Common myeloid progenitor, CD34-positive (primary cell): ENCODE measurements around the gene SLC19A2.

Source experiments
- CTCF ChIA-PET: fragments of 350-600 bp; sonication (Branson Sonifier 250); formaldehyde crosslinking; loops from one replicate; lab custom pipeline; 2021; ENCODE audit warnings: antibody characterized with exemption; lab: Charles Lee
- POLR2A ChIA-PET: fragments of 350-600 bp; sonication (Branson Sonifier 250); formaldehyde crosslinking; loops from one replicate; lab custom pipeline; 2021; ENCODE audit warnings: antibody characterized with exemption; lab: Charles Lee
- DNase-seq, 3 donors: peaks; one replicate each; pipeline versions ENCODE4 v3.0.0 to v3.0.0-alpha.2; 2013
- H3K27ac ChIP-seq, 2 experiments: 1 replicate in 1 of 2; 2 replicates in 1 of 2; pipeline ENCODE4 v1.7.0; 2013; ENCODE audit warnings: inconsistent platforms in 2 of 2, low read length in 2 of 2, mild to moderate bottlenecking in 2 of 2, low read depth in 1 of 2, moderate library complexity in 1 of 2; ENCODE audit not compliant: severe bottlenecking in 2 of 2, insufficient read depth in 1 of 2, poor library complexity in 1 of 2
- H3K27me3 ChIP-seq, 5 experiments: replicated peaks in 2 of 5; 1 replicate in 3 of 5; 2 replicates in 2 of 5; pipeline versions ENCODE4 v1.6.1 to v1.7.0; 2013; ENCODE audit warnings: low read length in 4 of 5, mild to moderate bottlenecking in 2 of 5, moderate library complexity in 2 of 5, inconsistent platforms in 1 of 5; ENCODE audit not compliant: insufficient read depth in 5 of 5, control insufficient read depth in 4 of 5
- H3K36me3 ChIP-seq, 4 experiments: 1 replicate in 2 of 4; 2 replicates in 2 of 4; pipeline versions ENCODE4 v1.6.1 to v1.7.0; 2013; ENCODE audit warnings: low read length in 3 of 4, control low read depth in 1 of 4, mild to moderate bottlenecking in 1 of 4; ENCODE audit not compliant: control insufficient read depth in 4 of 4, insufficient read depth in 4 of 4
- H3K4me1 ChIP-seq, 4 experiments: 1 replicate in 3 of 4; 2 replicates in 1 of 4; pipeline versions ENCODE4 v1.6.1 to v1.7.1; 2013; ENCODE audit warnings: low read length in 3 of 4, mild to moderate bottlenecking in 3 of 4, control low read depth in 1 of 4, inconsistent platforms in 1 of 4, moderate library complexity in 1 of 4; ENCODE audit not compliant: control insufficient read depth in 4 of 4, insufficient read depth in 4 of 4; ENCODE audit errors: control extremely low read depth in 1 of 4
- H3K4me3 ChIP-seq, 7 experiments: 1 replicate in 4 of 7; 2 replicates in 3 of 7; pipeline versions ENCODE4 v1.5.1 to v1.7.0; 2013; ENCODE audit warnings: mild to moderate bottlenecking in 7 of 7, low read length in 6 of 7, moderate library complexity in 6 of 7, inconsistent platforms in 2 of 7, low read depth in 2 of 7, control low read depth in 1 of 7; ENCODE audit not compliant: insufficient read depth in 4 of 7, control insufficient read depth in 1 of 7; ENCODE audit errors: extremely low read depth in 1 of 7
- H3K9me3 ChIP-seq, 5 experiments: 1 replicate in 4 of 5; 2 replicates in 1 of 5; pipeline versions ENCODE4 v1.6.1 to v1.7.1; 2013; ENCODE audit warnings: low read length in 4 of 5, mild to moderate bottlenecking in 2 of 5, inconsistent platforms in 1 of 5, low read depth in 1 of 5, moderate library complexity in 1 of 5; ENCODE audit not compliant: control insufficient read depth in 4 of 5, insufficient read depth in 2 of 5; ENCODE audit errors: control extremely low read depth in 1 of 5
- WGBS: methylation state at CpG from one replicate; pipeline ENCODE4 v1.1.5; 2013; ENCODE audit not compliant: insufficient coverage; 5-methylcytosine and 5-hydroxymethylcytosine counted together

SLC19A2 gene

DNA sequence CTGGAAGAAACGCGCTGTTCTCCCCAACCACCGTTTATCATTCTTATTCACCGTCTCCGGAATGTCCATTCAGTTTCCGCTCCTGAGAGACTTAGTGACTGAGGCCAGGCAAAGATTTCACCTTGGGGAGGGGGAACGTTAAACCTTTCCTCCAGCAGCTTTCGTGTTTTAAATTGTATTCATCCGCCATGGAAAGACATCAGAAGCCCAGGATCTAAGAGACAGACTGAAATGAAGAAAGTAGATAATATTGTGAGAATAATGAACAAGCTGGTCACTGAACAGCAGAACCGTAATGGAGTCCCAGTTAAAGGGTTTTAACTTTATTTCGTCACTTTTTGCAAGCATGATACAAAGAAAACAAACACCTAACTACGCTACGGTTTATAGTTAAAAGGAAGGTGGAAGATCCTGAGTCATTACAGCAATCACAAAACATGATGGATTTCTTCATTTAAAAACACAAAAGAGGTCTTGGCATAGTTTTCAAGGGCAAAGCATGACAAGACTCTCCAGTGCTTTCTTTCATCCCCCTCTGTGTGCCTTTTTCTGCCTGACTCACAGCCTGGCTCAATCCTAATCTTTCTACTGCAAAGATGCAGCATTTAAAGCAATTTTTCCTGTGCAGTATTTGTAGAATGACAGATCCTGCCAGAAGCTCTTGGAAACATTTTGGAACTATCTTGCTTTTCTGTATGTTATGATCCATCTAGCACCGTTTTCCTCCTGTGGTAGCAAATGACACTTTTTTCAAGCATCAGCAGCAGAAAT lies 722 bp upstream of the SLC19A2 start:
- Histone ChIP-seq H3K4me3 (peak overlapping the region; percentile 47 to 87 (median 80)), H3K4me1 (peaks cover 23 to 38% (median 31%) of the 10 kb centered on the region in 4 experiments), H3K27me3 (no peaks in the 10 kb centered on the region), H3K36me3 (no peaks in the 10 kb centered on the region), H3K9me3 (no peaks in the 10 kb centered on the region), H3K27ac (peak overlapping the region in 1 of 2 experiments; percentile 85)
- whole genome bisulfite sequencing: 0% methylated on average over 4 of the region's 14 CpGs
- peak in 2 of 3 donors; percentile 47 to 58 for DNase-seq
- ChIA-PET POLR2A (interaction anchor here (0.7 kb wide), 1 partner anchor 22 kb away, joined by 4 read pairs; no protein-coding TSS in a partner anchor), CTCF (interaction anchor here (0.9 to 1.8 kb wide), 4 partner anchors 10 to 60 kb away, joined by 3 to 5 read pairs (median 4); no protein-coding TSS in a partner anchor)

DNA sequence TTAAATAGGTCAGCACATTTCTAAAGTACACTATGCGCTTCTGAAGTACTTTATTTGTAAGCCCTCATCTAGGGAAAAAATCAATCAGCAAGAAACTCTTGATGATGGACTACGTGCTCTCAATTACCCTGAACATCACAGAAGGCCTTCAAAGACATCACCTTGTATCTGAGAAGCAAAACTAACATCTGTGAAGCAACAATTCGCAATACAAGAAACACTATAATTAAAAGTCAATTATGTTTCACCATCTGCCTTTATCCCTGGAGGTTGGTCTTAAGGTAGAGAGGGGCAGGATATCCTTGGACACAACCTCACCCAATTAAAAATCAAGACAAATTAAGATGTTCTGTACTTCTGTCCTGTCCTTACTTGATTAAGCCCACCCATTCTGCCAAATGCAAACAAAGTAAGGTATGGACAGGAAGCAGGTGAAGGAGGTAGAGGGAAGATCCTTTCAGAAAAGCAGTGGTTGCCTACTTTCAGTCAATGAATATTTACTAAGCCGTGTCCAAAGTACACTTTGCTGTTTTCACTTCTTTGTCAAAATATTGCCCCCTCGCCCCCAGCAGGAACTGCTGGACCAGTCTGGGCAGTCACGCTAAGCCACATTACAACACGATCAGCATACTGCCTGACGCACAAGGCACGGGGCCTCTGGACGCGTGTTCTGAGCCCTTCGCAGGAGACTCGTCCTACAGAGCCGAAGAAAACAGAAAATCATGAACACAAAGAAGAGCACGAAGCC lies 887 bp downstream of the SLC19A2 start:
- POLR2A ChIA-PET: no interaction called here
- H3K4me1 ChIP-seq: peaks cover 23 to 38% (median 31%) of the 10 kb centered on the region in 4 experiments
- H3K9me3 ChIP-seq: no peaks in the 10 kb centered on the region
- H3K4me3 ChIP-seq: peak overlapping the region; percentile 72 to 87 (median 80)
- H3K27me3 ChIP-seq: no peaks in the 10 kb centered on the region
- peak overlapping the region in 1 of 2 experiments; percentile 85 for H3K27ac ChIP-seq
- peak in 2 of 3 donors; percentile 57 to 68 for DNase-seq
- H3K36me3 ChIP-seq: no peaks in the 10 kb centered on the region
- CTCF ChIA-PET: interaction anchor here (0.6 to 1.8 kb wide), 4 partner anchors 20 to 61 kb away, joined by 3 to 5 read pairs (median 4); no protein-coding TSS in a partner anchor
- WGBS: 18% methylated on average over 9 of the region's 15 CpGs

- ChIA-PET POLR2A (no interaction called here), CTCF (interaction anchor here (0.6 to 1.8 kb wide), 3 partner anchors 18 to 55 kb away, joined by 3 to 5 read pairs (median 3); no protein-coding TSS in a partner anchor)
- peak overlapping the region in 1 of 2 experiments; percentile 10 for H3K27ac ChIP-seq
- no peaks in the 10 kb centered on the region for H3K36me3 ChIP-seq
- no peaks in the 10 kb centered on the region for H3K27me3 ChIP-seq
- 100% methylated on average over 2 of the region's 4 CpGs for WGBS
- H3K4me1 ChIP-seq: peaks cover 23 to 41% (median 31%) of the 10 kb centered on the region in 4 experiments
- H3K9me3 ChIP-seq: no peaks in the 10 kb centered on the region
- DNase-seq: no peak
- peak overlapping the region in 4 of 7 experiments; percentile 62 to 87 (median 84) for H3K4me3 ChIP-seq
Measured at GRCh38 chr1:169484101-169484500, 1.6 kb downstream of the SLC19A2 start.

- no peaks in the 10 kb centered on the region for H3K36me3 ChIP-seq
- ChIA-PET POLR2A (no interaction called here), CTCF (interaction anchor here (0.9 to 1.8 kb wide), 6 partner anchors 11 to 65 kb away, joined by 3 to 5 read pairs (median 4); no protein-coding TSS in a partner anchor)
- H3K4me1 ChIP-seq: peaks cover 23 to 41% (median 31%) of the 10 kb centered on the region in 4 experiments
- peak overlapping the region in 2 of 7 experiments; percentile 62 to 87 for H3K4me3 ChIP-seq
- 81% methylated on average over 3 of the region's 5 CpGs for WGBS
- no peak for DNase-seq
- no peaks in the 10 kb centered on the region for H3K27me3 ChIP-seq
- H3K9me3 ChIP-seq: no peaks in the 10 kb centered on the region
- H3K27ac ChIP-seq: peak overlapping the region in 1 of 2 experiments; percentile 10
Measured at GRCh38 chr1:169483500-169483966, 2.2 kb downstream of the SLC19A2 start.

DNA sequence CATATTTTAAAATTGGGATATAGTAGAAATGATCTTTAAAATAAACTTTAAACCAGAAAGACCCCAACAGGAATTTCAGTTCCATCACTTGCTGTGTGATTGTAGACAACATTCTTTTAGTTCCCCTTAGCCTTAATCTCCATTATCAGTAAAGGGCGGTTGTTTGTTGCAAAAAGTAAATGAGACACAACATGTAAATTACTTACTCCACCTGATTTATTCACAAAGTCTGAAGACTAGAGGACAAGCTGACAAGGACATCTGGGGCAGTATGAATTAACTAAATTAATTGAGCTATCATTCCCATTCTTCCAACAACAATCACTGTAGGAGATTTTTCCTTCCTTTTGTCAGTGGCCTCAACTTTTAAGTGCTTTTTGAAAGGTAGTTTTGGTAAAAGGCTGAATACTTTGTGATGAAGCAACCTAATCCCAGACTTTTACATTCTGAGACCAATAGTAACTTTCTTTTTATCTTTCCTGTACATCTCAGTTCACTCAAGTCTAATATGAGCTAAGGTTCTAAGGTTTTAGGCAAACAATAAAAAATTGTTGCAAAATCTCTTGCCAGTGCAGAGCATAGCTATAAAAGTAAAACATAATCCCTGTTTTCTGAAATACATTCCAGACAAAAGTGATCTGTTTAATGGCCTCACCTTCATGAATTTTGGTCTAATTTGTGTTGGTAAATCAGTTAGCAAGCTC lies 6.2 kb downstream of the SLC19A2 start:
- Histone ChIP-seq H3K36me3 (peaks cover 0 to 13% (median 7%) of the 10 kb centered on the region in 4 experiments), H3K4me1 (peaks cover 11 to 19% (median 16%) of the 10 kb centered on the region in 4 experiments), H3K9me3 (no peaks in the 10 kb centered on the region), H3K27me3 (no peaks in the 10 kb centered on the region), H3K4me3 (no peak overlapping the region), H3K27ac (no peak overlapping the region)
- ChIA-PET POLR2A (no interaction called here), CTCF (interaction anchor here (1.2 kb wide), 1 partner anchor 330 kb away, joined by 3 read pairs; no protein-coding TSS in a partner anchor)
- no peak for DNase-seq
- no CpG with 5 or more reads among the region's 1 CpG for WGBS

- ChIA-PET POLR2A (no interaction called here), CTCF (no interaction called here)
- H3K4me3 ChIP-seq: no peak overlapping the region
- no peaks in the 10 kb centered on the region for H3K9me3 ChIP-seq
- no peak for DNase-seq
- peaks cover 0 to 13% (median 7%) of the 10 kb centered on the region in 4 experiments for H3K36me3 ChIP-seq
- no peaks in the 10 kb centered on the region for H3K27me3 ChIP-seq
- peaks cover 0 to 5% (median 3%) of the 10 kb centered on the region in 4 experiments for H3K4me1 ChIP-seq
- H3K27ac ChIP-seq: no peak overlapping the region
- WGBS: 100% methylated on average over 2 of the region's 5 CpGs
Measured at GRCh38 chr1:169478094-169478672, 7.6 kb downstream of the SLC19A2 start.
